Mesothelial cell of epicardium (in vitro differentiated cells): ENCODE measurements around the gene CCHCR1. TPM values are rescaled to one million over a fixed set of nuclear protein-coding genes. Genes with fewer than 3 reads are reported as not detected.
"Not testable (repeated sequence)": the region's sequence is repeated elsewhere in the genome, so short reads cannot be mapped to it uniquely, and the experiment has no call there.

Experiments used
- DNase-seq, 2 experiments: peaks; one replicate each; pipeline ENCODE4 v3.0.0; 2021; ENCODE audit warnings: low spot score in 2 of 2; ENCODE audit not compliant: unreplicated experiment in 2 of 2
- H3K27ac Mint-ChIP-seq: 2 replicates; pipeline ENCODE4 v1.8.0; 2021; ENCODE audit warnings: mixed read lengths
- H3K27me3 Mint-ChIP-seq: 2 replicates; pipeline ENCODE4 v1.8.0; 2021; ENCODE audit warnings: low read depth, mixed read lengths
- H3K36me3 Mint-ChIP-seq: 2 replicates; pipeline ENCODE4 v1.8.0; 2021; ENCODE audit warnings: mixed read lengths
- H3K4me1 Mint-ChIP-seq: 2 replicates; pipeline ENCODE4 v1.8.0; 2021; ENCODE audit warnings: mixed read lengths
- H3K4me3 Mint-ChIP-seq: 2 replicates; pipeline ENCODE4 v1.8.0; 2021; ENCODE audit warnings: mild to moderate bottlenecking, moderate library complexity, mixed read lengths
- H3K9me3 Mint-ChIP-seq: 2 replicates; pipeline ENCODE4 v1.8.0; 2021; ENCODE audit warnings: mixed read lengths
- CTCF ChIP-seq: fragments of 200-600 bp; sonication (generic); IDR thresholded peaks from one replicate; pipeline ENCODE4 v1.5.0; 2021; ENCODE audit warnings: antibody characterized with exemption; ENCODE audit not compliant: unreplicated experiment
- total RNA-seq: library from RNA; stranded (reverse); gene quantifications from 3 replicates; pipeline ENCODE4 v1.2.1, GENCODE V29; 2021

Gene CCHCR1
- total RNA-seq, 1 donor from 2014 or later, result 36.6 TPM

DNA sequence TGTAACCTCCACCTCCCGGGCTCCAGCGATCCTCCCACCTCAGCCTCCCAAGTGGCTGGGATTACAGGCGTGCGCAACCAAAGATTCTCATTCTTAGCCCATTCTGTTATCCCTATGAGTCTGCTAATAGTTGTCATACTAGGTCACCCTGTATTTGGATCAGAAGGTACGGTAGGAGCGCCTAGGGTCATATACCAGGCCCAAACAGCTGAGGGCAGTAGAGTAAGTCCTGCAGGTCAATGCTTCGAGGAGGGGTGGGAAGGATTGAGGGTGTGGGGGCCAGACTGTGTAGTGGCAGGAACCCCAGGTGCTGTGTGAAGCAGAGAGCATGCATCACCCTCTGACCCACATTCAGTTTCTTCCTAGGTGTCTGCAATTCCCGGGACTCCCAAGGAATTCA, 35.6 kb upstream of the CCHCR1 start:
- H3K4me1 Mint-ChIP-seq, result peaks cover 9% of the 10 kb centered on the region

DNA sequence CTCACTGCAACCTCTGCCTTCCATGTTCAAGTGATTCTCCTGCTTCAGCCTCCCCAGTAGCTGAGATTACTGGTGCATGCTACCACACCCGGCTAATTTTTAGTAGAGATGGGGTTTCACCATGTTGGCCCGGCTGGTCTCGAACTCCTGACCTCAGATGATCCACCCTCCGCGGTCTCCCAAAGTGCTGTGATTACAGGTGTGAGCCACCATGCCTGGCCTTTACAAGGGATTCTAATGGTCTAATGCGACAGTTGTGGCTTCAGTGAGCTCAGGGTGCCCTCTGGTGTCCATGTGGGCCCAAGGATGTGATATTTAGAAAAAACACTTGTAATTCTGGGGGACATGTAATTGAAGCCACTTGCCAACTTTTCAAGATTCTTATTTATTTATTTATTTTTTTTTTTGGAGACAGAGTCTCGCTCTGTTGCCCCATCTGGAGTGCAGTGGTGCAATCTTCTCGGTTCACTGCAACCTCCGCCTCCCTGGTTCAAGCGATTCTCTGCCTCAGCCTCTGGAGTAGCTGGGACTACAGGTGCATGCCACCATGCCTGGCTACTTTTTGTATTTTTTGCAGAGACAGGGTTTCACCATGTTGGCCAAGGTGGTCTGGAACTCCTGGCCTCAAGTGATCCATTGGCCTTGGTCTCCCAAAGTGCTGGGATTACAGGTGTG, 35.0 kb upstream of the CCHCR1 start:
- not testable (repeated sequence) for H3K27ac Mint-ChIP-seq, DNase-seq, H3K9me3 Mint-ChIP-seq, H3K36me3 Mint-ChIP-seq, H3K4me1 Mint-ChIP-seq, H3K4me3 Mint-ChIP-seq, H3K27me3 Mint-ChIP-seq

More for the DNA sequence above, 35.6 kb upstream of the CCHCR1 start:
- H3K27ac Mint-ChIP-seq, result no peak overlapping the region
- H3K4me3 Mint-ChIP-seq, result no peak overlapping the region
- no peak for TF ChIP-seq CTCF
- no peaks in the 10 kb centered on the region for H3K9me3 Mint-ChIP-seq
- H3K27me3 Mint-ChIP-seq, result no peaks in the 10 kb centered on the region
- no peak for DNase-seq
- peaks cover 2% of the 10 kb centered on the region for H3K36me3 Mint-ChIP-seq

- no peaks in the 10 kb centered on the region for H3K9me3 Mint-ChIP-seq
- H3K4me3 Mint-ChIP-seq, result no peak overlapping the region
- H3K27ac Mint-ChIP-seq, result no peak overlapping the region
- H3K4me1 Mint-ChIP-seq, result no peaks in the 10 kb centered on the region
- no peaks in the 10 kb centered on the region for H3K36me3 Mint-ChIP-seq
- H3K27me3 Mint-ChIP-seq, result no peaks in the 10 kb centered on the region
- no peak for TF ChIP-seq CTCF
- DNase-seq, result no peak
Observed at GRCh38 chr6:31190488-31190887, 32.9 kb upstream of the CCHCR1 start.

DNA sequence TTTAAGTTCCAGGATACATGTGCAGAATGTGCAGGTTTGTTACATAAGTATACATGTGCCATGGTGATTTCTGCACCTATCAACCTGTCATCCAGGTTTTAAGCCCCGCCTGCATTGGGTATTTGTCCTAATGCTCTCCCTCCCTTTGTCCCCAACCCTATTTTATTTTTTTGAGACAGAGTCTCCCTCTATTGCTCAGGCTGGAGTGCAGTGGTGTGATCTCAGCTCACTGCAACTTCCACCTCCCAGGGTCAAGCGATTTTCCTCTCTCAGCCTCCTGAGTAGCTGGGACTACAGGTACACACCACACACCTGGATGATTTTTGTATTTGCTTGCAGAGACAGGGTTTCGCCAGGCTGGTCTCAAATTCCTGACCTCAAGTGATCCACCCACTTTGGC, 31.6 kb upstream of the CCHCR1 start:
- H3K4me1 Mint-ChIP-seq, DNase-seq, H3K27ac Mint-ChIP-seq, H3K36me3 Mint-ChIP-seq, H3K4me3 Mint-ChIP-seq, H3K27me3 Mint-ChIP-seq, H3K9me3 Mint-ChIP-seq: not testable (repeated sequence)

DNA sequence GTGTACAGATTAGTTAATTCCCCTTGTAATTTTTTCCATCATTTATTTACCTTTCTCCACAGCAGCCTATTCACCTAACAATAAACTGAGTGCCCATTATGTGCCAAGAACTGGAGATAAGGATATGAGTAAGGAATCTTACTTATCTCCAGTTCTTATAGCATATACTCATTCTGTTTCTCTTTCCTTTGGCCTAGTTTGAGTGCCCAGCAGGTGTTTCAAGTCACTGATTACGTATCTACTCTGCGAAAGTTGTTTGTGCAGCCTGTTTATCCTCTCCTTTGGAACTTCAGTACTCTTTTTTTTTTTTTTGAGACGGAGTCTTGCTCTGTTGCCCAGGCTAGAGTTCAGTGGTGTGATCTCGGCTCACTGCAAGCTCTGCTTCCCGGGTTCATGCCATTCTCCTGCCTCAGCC, 30.2 kb upstream of the CCHCR1 start:
- Mint-ChIP-seq H3K9me3 (no peaks in the 10 kb centered on the region), H3K4me1 (no peaks in the 10 kb centered on the region), H3K27ac (no peak overlapping the region), H3K27me3 (no peaks in the 10 kb centered on the region), H3K4me3 (no peak overlapping the region), H3K36me3 (no peaks in the 10 kb centered on the region)
- no peak for TF ChIP-seq CTCF
- DNase-seq, result no peak

DNA sequence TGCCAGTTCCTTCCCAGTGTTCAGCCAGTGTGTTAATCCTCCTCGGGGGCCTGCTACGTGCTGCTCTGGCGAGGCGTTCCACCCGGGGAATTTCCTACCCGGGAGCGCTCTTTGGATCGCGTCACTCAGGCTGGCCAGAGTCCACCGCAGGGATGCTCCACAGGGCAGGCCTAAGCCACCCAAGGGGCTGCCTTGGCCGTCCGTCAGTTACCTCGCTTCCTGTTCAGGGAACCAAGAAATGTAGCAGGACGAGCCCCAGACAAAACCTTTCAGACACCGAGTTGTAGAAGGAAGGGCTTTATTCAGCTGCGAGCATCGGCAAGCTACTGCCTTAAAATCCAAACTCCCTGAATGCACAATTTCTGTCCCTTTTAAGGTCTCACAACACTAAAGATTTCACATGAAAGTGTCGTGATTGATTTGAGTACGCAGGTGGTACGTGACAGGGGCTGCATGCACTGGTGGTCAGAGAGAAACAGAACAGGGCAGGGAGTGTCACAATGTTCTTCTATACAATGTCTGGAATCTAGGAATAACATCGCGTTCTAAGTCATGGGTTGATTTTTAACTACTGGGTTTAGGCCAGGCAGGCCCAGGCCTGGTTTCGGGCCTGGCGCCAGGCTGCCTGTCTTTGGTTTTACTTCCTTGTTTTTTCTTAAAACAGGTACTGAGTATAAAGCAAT, 28.6 kb upstream of the CCHCR1 start:
- Mint-ChIP-seq H3K4me1 (no peaks in the 10 kb centered on the region), H3K36me3 (no peaks in the 10 kb centered on the region), H3K9me3 (no peaks in the 10 kb centered on the region), H3K27me3 (no peaks in the 10 kb centered on the region), H3K27ac (no peak overlapping the region), H3K4me3 (no peak overlapping the region)
- no peak for DNase-seq
- TF ChIP-seq CTCF, result no peak

GRCh38 chr6:31185695-31186051, 28.1 kb upstream of the CCHCR1 start:
- H3K36me3 Mint-ChIP-seq, DNase-seq, H3K4me1 Mint-ChIP-seq, H3K9me3 Mint-ChIP-seq, H3K4me3 Mint-ChIP-seq, H3K27ac Mint-ChIP-seq, H3K27me3 Mint-ChIP-seq: not testable (repeated sequence)

- not testable (repeated sequence) for H3K4me3 Mint-ChIP-seq, H3K4me1 Mint-ChIP-seq, H3K27ac Mint-ChIP-seq, DNase-seq, H3K36me3 Mint-ChIP-seq, H3K27me3 Mint-ChIP-seq, H3K9me3 Mint-ChIP-seq
Observed at GRCh38 chr6:31183859-31184258, 26.3 kb upstream of the CCHCR1 start.

DNA sequence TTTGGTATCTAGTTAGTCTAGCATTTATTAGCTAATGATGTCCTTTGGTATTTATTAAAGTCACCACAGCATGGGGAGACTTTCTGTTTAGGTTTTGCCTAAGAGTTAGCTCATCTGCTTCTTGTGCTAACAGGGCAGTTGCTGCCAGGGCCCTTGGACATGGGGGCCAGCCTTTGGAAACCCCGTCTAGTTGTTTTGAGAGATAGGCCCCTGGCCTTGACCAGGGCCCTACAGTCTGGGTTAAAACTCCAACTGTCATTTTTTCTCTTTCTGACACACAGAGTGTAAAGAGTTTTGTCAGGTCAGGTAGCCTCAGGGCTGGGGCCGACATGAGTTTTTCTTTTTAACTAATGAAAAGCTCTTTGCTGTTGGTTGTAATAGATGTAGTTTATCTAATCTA, 25.7 kb upstream of the CCHCR1 start:
- not testable (repeated sequence) for H3K27me3 Mint-ChIP-seq, H3K9me3 Mint-ChIP-seq, H3K36me3 Mint-ChIP-seq, H3K4me1 Mint-ChIP-seq, H3K27ac Mint-ChIP-seq, H3K4me3 Mint-ChIP-seq, DNase-seq
